Measurements from ENCODE around the gene MYO10. TPM values are rescaled to one million over a fixed set of nuclear protein-coding genes. Genes with fewer than 3 reads are reported as not detected.
"Not testable (repeated sequence)": the region's sequence is repeated elsewhere in the genome, so short reads cannot be mapped to it uniquely, and the experiment has no call there.

Gene MYO10
- total RNA-seq, 1 donor from 2014 or later: 80.2 TPM

GRCh38 chr5:16659536-16659935 lies 276.6 kb downstream of the MYO10 start:
- Mint-ChIP-seq H3K9me3 (ENCODE audit: unreplicated experiment) (no peaks in the 10 kb centered on the region), H3K4me3 (ENCODE audit: unreplicated experiment) (no peak overlapping the region), H3K36me3 (ENCODE audit: low read depth, unreplicated experiment) (no peaks in the 10 kb centered on the region), H3K4me1 (ENCODE audit: low read depth, unreplicated experiment) (no peaks in the 10 kb centered on the region), H3K27me3 (ENCODE audit: low read depth, unreplicated experiment) (peaks cover 5% of the 10 kb centered on the region), H3K27ac (ENCODE audit: unreplicated experiment) (no peak overlapping the region)
- Histone ChIP-seq H3K27me3 (ENCODE audit: insufficient read depth, low read length) (no peaks in the 10 kb centered on the region), H3K36me3 (ENCODE audit: insufficient read depth, low read length) (no peaks in the 10 kb centered on the region), H2AFZ (ENCODE audit: low read depth, low read length) (no peak overlapping the region), H3K9me3 (ENCODE audit: insufficient read depth, low read depth, low read length) (no peaks in the 10 kb centered on the region), H4K20me1 (ENCODE audit: insufficient read depth, low read length) (peaks cover 9% of the 10 kb centered on the region), H3K9ac (ENCODE audit: low read length) (no peak overlapping the region), H3K4me3 (ENCODE audit: insufficient read depth, low read depth, low read length) (no peak overlapping the region), H3K79me2 (ENCODE audit: insufficient read depth, low read length) (no peaks in the 10 kb centered on the region), H3K4me1 (ENCODE audit: insufficient read depth, low read length) (no peaks in the 10 kb centered on the region), H3K4me2 (ENCODE audit: low read length) (no peak overlapping the region), H3K27ac (ENCODE audit: low read depth, low read length) (no peak overlapping the region)
- FAIRE-seq (no peak), DNase-seq (ENCODE audit: low read depth) (no peak)
- TF ChIP-seq CTCF (IDR thresholded peaks at IDR 0.05; ENCODE audit: insufficient read depth, low read depth, low read length): no peak
- no peak for TF ChIP-seq EZH2 (IDR thresholded peaks at IDR 0.05; ENCODE audit: insufficient read depth, low read length)

GRCh38 chr5:16656561-16657191 lies 279.4 kb downstream of the MYO10 start:
- Mint-ChIP-seq H3K36me3 (ENCODE audit: low read depth, unreplicated experiment) (no peaks in the 10 kb centered on the region), H3K27ac (ENCODE audit: unreplicated experiment) (no peak overlapping the region), H3K27me3 (ENCODE audit: low read depth, unreplicated experiment) (peaks cover 5% of the 10 kb centered on the region), H3K9me3 (ENCODE audit: unreplicated experiment) (no peaks in the 10 kb centered on the region), H3K4me3 (ENCODE audit: unreplicated experiment) (no peak overlapping the region), H3K4me1 (ENCODE audit: low read depth, unreplicated experiment) (no peaks in the 10 kb centered on the region)
- Histone ChIP-seq H3K36me3 (ENCODE audit: insufficient read depth, low read length) (no peaks in the 10 kb centered on the region), H3K27me3 (ENCODE audit: insufficient read depth, low read length) (no peaks in the 10 kb centered on the region), H3K9me3 (ENCODE audit: insufficient read depth, low read depth, low read length) (no peaks in the 10 kb centered on the region), H3K4me1 (ENCODE audit: insufficient read depth, low read length) (no peaks in the 10 kb centered on the region), H4K20me1 (ENCODE audit: insufficient read depth, low read length) (no peaks in the 10 kb centered on the region), H3K4me2 (ENCODE audit: low read length) (no peak overlapping the region), H3K27ac (ENCODE audit: low read depth, low read length) (no peak overlapping the region), H3K4me3 (ENCODE audit: insufficient read depth, low read depth, low read length) (no peak overlapping the region), H2AFZ (ENCODE audit: low read depth, low read length) (no peak overlapping the region), H3K9ac (ENCODE audit: low read length) (no peak overlapping the region), H3K79me2 (ENCODE audit: insufficient read depth, low read length) (no peaks in the 10 kb centered on the region)
- no peak for TF ChIP-seq EZH2 (IDR thresholded peaks at IDR 0.05; ENCODE audit: insufficient read depth, low read length)
- DNase-seq (ENCODE audit: low read depth) (no peak), FAIRE-seq (no peak)

DNA sequence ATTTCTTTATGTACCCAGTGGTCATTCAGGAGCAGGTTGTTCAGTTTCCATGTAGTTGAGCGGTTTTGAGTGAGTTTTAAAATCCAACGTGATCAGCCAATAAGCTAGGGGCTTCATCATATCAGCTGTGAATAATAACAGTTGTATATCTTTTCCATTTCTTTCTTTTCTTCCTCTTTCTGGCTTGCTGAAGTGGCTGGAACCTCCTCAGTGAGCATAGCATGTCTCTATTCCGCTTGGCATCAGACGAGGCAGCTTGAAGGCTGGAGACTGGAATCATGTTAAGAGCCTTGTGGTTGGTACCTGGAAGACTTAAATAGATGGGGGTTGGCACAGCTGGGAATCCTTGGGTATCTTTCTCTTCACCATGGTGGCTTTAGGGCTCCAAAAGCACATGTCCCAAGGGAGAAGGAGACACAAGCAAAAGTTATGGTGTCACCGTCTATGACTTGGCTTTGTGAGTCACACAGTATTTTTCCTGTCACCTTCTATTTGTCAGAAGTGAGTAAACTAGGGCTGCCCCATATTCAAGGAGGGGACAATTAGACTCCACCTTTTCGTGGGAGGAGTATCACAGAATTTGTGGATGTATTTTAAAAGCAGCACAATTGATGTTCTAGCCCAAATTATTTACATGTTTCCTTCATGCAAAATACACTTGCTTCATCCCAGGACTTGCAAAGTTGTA lies 281.3 kb downstream of the MYO10 start:
- H3K27me3 Mint-ChIP-seq (ENCODE audit: low read depth, unreplicated experiment): peaks cover 5% of the 10 kb centered on the region
- H3K4me3 ChIP-seq (ENCODE audit: insufficient read depth, low read depth, low read length): no peak overlapping the region
- H3K27me3 ChIP-seq (ENCODE audit: insufficient read depth, low read length): no peaks in the 10 kb centered on the region
- H3K27ac Mint-ChIP-seq (ENCODE audit: unreplicated experiment): no peak overlapping the region
- no peaks in the 10 kb centered on the region for H4K20me1 ChIP-seq (ENCODE audit: insufficient read depth, low read length)
- H3K4me2 ChIP-seq (ENCODE audit: low read length): no peak overlapping the region
- no peaks in the 10 kb centered on the region for H3K4me1 Mint-ChIP-seq (ENCODE audit: low read depth, unreplicated experiment)
- no peak overlapping the region for H3K27ac ChIP-seq (ENCODE audit: low read depth, low read length)
- no peaks in the 10 kb centered on the region for H3K9me3 Mint-ChIP-seq (ENCODE audit: unreplicated experiment)
- H3K79me2 ChIP-seq (ENCODE audit: insufficient read depth, low read length): no peaks in the 10 kb centered on the region
- no peaks in the 10 kb centered on the region for H3K36me3 ChIP-seq (ENCODE audit: insufficient read depth, low read length)
- H2AFZ ChIP-seq (ENCODE audit: low read depth, low read length): no peak overlapping the region
- no peak overlapping the region for H3K4me3 Mint-ChIP-seq (ENCODE audit: unreplicated experiment)
- H3K4me1 ChIP-seq (ENCODE audit: insufficient read depth, low read length): no peaks in the 10 kb centered on the region
- H3K9me3 ChIP-seq (ENCODE audit: insufficient read depth, low read depth, low read length): no peaks in the 10 kb centered on the region
- no peak overlapping the region for H3K9ac ChIP-seq (ENCODE audit: low read length)
- H3K36me3 Mint-ChIP-seq (ENCODE audit: low read depth, unreplicated experiment): no peaks in the 10 kb centered on the region
- FAIRE-seq (no peak), DNase-seq (ENCODE audit: low read depth) (no peak)
- TF ChIP-seq EZH2 (IDR thresholded peaks at IDR 0.05; ENCODE audit: insufficient read depth, low read length): no peak
- no peak for TF ChIP-seq CTCF (IDR thresholded peaks at IDR 0.05; ENCODE audit: insufficient read depth, low read depth, low read length)

DNA sequence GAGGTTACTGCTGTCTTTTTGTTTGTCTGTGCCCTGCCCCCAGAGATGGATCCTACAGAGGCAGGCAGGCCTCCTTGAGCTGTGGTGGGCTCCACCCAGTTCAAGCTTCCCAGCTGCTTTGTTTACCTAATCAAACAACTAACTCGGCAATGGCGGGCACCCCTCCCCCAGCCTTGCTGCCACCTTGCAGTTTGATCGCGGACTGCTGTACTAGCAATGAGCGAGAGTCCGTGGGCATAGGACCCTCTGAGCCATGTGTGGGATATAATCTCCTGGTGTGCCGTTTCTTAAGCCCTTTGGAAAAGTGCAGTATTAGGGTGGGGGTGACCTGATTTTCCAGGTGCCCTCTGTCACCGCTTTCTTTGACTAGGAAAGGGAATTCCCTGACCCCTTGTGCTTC lies 287.3 kb downstream of the MYO10 start:
- not testable (repeated sequence) for H3K4me1 Mint-ChIP-seq (ENCODE audit: low read depth, unreplicated experiment); H3K9me3 ChIP-seq (ENCODE audit: insufficient read depth, low read depth, low read length); FAIRE-seq; H3K27ac Mint-ChIP-seq (ENCODE audit: unreplicated experiment); H3K36me3 Mint-ChIP-seq (ENCODE audit: low read depth, unreplicated experiment); H2AFZ ChIP-seq (ENCODE audit: low read depth, low read length); H4K20me1 ChIP-seq (ENCODE audit: insufficient read depth, low read length); H3K4me3 ChIP-seq (ENCODE audit: insufficient read depth, low read depth, low read length); H3K9me3 Mint-ChIP-seq (ENCODE audit: unreplicated experiment); H3K36me3 ChIP-seq (ENCODE audit: insufficient read depth, low read length); H3K27me3 ChIP-seq (ENCODE audit: insufficient read depth, low read length); DNase-seq (ENCODE audit: low read depth); H3K79me2 ChIP-seq (ENCODE audit: insufficient read depth, low read length); H3K4me1 ChIP-seq (ENCODE audit: insufficient read depth, low read length); H3K27ac ChIP-seq (ENCODE audit: low read depth, low read length); H3K4me2 ChIP-seq (ENCODE audit: low read length); H3K4me3 Mint-ChIP-seq (ENCODE audit: unreplicated experiment); H3K27me3 Mint-ChIP-seq (ENCODE audit: low read depth, unreplicated experiment); H3K9ac ChIP-seq (ENCODE audit: low read length)
